ENCODE data around the gene VIPR1.

The VIPR1 gene

GRCh38 chr3:42525736-42526345, 23.4 kb downstream of the VIPR1 start:
- TF ChIP-seq POLR2AphosphoS5 (IDR thresholded peaks at IDR 0.05; ENCODE audit: low read depth) (no peak), SPI1 (IDR thresholded peaks at IDR 0.05; ENCODE audit: borderline replicate concordance, low read depth) (no peak), CTCF (IDR thresholded peaks at IDR 0.05; ENCODE audit: insufficient read depth, low read length) (no peak), GABPA (IDR thresholded peaks at IDR 0.05; ENCODE audit: low read depth) (no peak), REST (IDR thresholded peaks at IDR 0.05; ENCODE audit: insufficient replicate concordance, low read depth) (no peak)
- Histone ChIP-seq H3K27ac (replicated peaks) (no peak overlapping the region), H3K4me3 (replicated peaks; ENCODE audit: insufficient read depth, low read length) (no peak overlapping the region), H3K27me3 (ENCODE audit: insufficient read depth, poor library complexity, severe bottlenecking) (no peaks in the 10 kb centered on the region)
- DNase-seq (ENCODE audit: low read depth in 1 of 2, low spot score in 1 of 2) = no peak

GRCh38 chr3:42526616-42527367, 24.3 kb downstream of the VIPR1 start:
- DNase-seq (ENCODE audit: low read depth in 1 of 2, low spot score in 1 of 2) = peak in 1 of 2 experiments; percentile 19
- Histone ChIP-seq H3K27me3 (ENCODE audit: insufficient read depth, poor library complexity, severe bottlenecking) (no peaks in the 10 kb centered on the region), H3K4me3 (replicated peaks; ENCODE audit: insufficient read depth, low read length) (no peak overlapping the region), H3K27ac (replicated peaks) (no peak overlapping the region)
- TF ChIP-seq CTCF (IDR thresholded peaks at IDR 0.05; ENCODE audit: insufficient read depth, low read length) = no peak
- no peak for TF ChIP-seq POLR2AphosphoS5 (IDR thresholded peaks at IDR 0.05; ENCODE audit: low read depth)
- no peak for TF ChIP-seq GABPA (IDR thresholded peaks at IDR 0.05; ENCODE audit: low read depth)
- no peak for TF ChIP-seq SPI1 (IDR thresholded peaks at IDR 0.05; ENCODE audit: borderline replicate concordance, low read depth)
- TF ChIP-seq REST (IDR thresholded peaks at IDR 0.05; ENCODE audit: insufficient replicate concordance, low read depth) = no peak

GRCh38 chr3:42527368-42527917, 25.0 kb downstream of the VIPR1 start:
- H3K4me3 ChIP-seq (replicated peaks; ENCODE audit: insufficient read depth, low read length) = no peak overlapping the region
- no peaks in the 10 kb centered on the region for H3K27me3 ChIP-seq (ENCODE audit: insufficient read depth, poor library complexity, severe bottlenecking)
- H3K27ac ChIP-seq (replicated peaks) = no peak overlapping the region
- no peak for TF ChIP-seq GABPA (IDR thresholded peaks at IDR 0.05; ENCODE audit: low read depth)
- TF ChIP-seq SPI1 (IDR thresholded peaks at IDR 0.05; ENCODE audit: borderline replicate concordance, low read depth) = no peak
- no peak for TF ChIP-seq POLR2AphosphoS5 (IDR thresholded peaks at IDR 0.05; ENCODE audit: low read depth)
- TF ChIP-seq REST (IDR thresholded peaks at IDR 0.05; ENCODE audit: insufficient replicate concordance, low read depth) = no peak
- TF ChIP-seq CTCF (IDR thresholded peaks at IDR 0.05; ENCODE audit: insufficient read depth, low read length) = no peak
- DNase-seq (ENCODE audit: low read depth in 1 of 2, low spot score in 1 of 2) = no peak
